GM18951 (cell line): ENCODE results near the gene RNF215.

Source experiments
- POLR2A ChIP-seq: IDR thresholded peaks from 4 replicates; pipeline ENCODE4 v1.6.1; 2011; ENCODE audit warnings: mild to moderate bottlenecking; ENCODE audit not compliant: insufficient read length, insufficient read depth; ENCODE audit errors: extremely low read depth
- in situ Hi-C: fragments of 300-500 bp; cut with MboI; formaldehyde crosslinking; loops from one replicate; pipeline ENCODE4 v1.12.0; 2022; ENCODE audit warnings: low sequenced_read_pairs, mixed read lengths, inconsistent platforms; ENCODE audit not compliant: unreplicated experiment

The RNF215 gene

DNA sequence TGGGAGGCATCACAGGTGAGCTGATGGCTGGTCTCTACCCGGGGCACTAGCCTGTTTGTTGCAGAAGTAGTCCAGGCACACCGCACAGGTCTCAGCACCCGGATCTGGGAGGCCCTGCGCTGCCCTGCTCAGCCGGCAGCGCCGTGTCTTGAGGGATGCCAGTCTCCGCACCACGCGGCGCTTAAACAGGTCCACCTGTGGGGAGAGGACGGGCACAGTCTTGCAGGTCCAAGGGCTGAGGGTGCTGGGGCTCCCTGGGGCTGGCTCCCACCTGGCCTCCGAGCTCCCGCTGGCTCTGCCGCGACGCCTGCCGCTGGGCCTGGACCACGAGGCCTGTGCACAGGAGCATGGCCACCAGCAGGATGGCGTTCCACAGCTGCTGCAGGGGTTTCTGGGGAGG, 7.2 kb downstream of the RNF215 start:
- no peak for TF ChIP-seq POLR2A
- in situ Hi-C loops, result loop anchor here (10.0 to 25.0 kb wide), 2 partner anchors 115 to 268 kb away; partner anchors contain the start of gene OSM

DNA sequence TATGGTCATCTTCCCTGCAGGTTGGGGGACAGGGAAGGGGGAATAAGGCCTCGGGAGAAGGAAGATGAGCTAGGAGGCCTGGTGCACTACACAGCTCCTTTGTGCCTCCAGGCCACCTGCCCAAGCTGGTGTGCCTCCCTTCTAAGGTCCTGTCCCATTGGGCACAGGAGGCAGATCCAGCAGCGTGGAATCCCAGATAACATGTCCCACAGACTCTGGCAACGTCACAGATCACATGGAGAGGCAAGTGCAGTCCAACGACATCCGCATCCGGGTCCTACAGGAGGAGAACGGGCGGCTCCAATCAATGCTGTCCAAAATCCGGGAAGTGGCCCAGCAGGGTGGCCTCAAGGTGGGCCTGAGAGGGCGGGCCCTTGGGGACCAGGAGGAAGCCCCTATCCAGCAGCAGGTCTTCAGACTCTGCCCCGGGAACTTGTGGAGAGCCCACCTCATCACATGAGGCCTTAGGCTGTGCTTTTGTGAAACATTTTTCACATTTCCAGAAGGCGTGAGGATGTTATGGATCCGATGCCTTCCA, 11.8 kb downstream of the RNF215 start:
- in situ Hi-C loops, result loop anchor here (25.0 kb wide), 1 partner anchor 263 kb away; no protein-coding TSS in a partner anchor

GRCh38 chr22:30373331-30374325, 13.6 kb downstream of the RNF215 start:
- in situ Hi-C loops, result no loop called here
- TF ChIP-seq POLR2A, result no peak

More for the DNA sequence above, 11.8 kb downstream of the RNF215 start:
- no peak for TF ChIP-seq POLR2A

- in situ Hi-C loops, result no loop called here
- TF ChIP-seq POLR2A, result no peak
Observed at GRCh38 chr22:30372915-30373314, 14.3 kb downstream of the RNF215 start.

- no peak for TF ChIP-seq POLR2A
- in situ Hi-C loops, result no loop called here
Observed at GRCh38 chr22:30371981-30372380, 15.2 kb downstream of the RNF215 start.

GRCh38 chr22:30371321-30371720, 15.9 kb downstream of the RNF215 start:
- in situ Hi-C loops, result no loop called here

GRCh38 chr22:30370641-30371230, 16.5 kb downstream of the RNF215 start:
- in situ Hi-C loops, result no loop called here
- no peak for TF ChIP-seq POLR2A

More at GRCh38 chr22:30371321-30371720, 15.9 kb downstream of the RNF215 start:
- no peak for TF ChIP-seq POLR2A

DNA sequence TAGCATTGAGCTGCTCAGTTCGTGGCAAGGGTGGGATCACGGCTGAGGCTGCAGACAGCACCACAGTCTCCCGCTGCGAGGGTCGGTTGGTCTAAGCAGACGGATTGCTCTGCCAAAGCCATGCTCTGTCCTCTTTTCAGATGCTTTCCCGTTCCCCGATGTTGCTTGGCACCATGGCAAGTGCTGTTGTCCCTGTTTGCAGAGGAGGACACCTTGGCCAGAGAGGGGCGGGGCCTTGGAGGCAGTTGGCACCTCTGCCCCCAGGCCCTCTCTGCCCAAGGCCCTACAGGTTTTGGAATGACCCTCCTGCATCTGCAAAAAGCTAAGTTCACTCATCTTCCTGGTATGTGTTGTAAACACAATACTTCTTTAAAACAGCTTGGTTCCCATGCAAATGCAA, 18.8 kb downstream of the RNF215 start:
- in situ Hi-C loops, result no loop called here
- no peak for TF ChIP-seq POLR2A

DNA sequence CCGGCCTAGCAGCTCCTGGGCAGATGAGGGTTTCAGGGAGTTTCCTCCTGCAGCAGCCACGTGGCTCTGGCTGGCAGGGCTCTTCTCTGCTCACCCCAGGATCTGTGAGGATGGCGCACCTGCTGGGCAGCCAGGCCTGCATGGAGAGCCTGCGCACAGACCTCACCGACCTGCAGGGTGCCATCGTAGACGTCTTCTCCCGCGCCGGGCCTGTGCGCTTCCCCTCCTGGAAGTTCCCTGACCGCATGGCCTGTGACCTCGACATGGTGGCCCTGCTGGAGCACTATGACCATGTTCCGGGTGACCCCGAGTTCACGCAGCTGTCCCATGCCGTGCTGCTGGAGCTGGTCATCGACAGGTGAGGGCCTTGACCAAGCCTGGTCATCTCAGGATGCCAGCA, 21.3 kb downstream of the RNF215 start:
- TF ChIP-seq POLR2A, result no peak
- in situ Hi-C loops, result no loop called here

DNA sequence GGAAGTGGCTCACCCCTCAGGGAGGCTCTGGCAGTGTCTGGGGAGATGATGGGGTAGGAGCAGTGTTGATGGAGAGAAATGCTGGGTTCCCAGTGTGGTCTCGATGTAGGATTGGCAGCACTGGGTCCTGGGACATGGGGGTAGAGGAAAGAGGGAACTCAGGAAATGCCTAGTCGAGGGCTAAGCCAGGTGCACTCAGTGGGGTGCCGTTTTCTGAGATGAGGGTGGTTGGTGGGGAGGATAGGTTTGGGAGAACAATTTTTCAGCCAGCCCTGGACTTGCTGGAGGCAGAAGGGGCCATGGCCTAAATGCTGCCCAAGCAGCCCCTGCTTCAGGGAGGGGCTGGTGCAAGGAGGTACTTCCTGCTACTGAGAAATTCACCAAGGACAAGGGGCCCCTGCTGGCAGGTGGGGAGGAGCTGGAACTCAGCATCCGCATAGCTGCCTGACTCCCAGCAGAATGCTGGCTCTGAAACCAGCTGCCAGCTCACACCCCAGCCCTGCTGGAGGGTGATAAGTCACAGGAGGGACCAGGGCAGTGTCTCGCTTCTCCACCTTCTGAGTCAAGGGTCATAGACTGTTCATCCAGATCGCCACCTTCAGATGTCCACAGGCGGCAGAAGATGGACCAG, 24.4 kb downstream of the RNF215 start:
- no peak for TF ChIP-seq POLR2A
- in situ Hi-C loops, result no loop called here

DNA sequence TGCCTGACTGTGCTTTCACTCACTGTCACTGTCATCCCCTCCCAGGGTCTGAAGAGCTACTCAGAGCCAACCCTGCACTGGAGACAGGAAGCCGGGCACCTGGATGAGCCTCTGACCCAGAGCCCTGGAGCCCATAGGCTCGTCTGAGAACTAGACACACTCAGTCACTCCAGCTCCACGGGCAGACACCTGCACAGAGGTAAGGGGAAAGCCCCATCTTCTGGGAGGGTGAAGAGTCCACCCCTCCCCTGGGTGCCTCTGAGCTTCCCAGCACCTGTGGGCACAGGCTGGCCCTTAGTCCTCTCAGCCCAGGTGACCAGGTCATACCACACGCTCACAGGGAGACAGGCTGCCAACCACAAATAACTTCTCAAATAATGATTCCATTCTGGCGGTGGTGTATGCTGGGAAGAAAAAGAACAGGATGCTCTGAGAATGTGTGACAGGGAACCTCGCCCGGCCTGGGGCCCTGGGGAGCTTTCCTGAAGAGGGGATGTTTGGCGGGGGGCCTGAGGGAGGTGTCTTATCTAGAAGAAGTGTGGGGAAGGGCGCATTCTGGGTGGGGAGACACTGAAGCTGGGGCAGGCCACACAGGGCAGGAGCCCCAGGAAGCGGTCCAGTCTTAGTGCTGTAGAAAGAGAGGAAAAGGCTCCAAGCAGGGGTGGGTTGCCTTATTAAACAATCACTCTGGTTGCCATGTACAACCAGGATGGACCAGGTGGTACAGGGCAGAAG, 25.1 kb downstream of the RNF215 start:
- in situ Hi-C loops, result no loop called here
- TF ChIP-seq POLR2A, result no peak

DNA sequence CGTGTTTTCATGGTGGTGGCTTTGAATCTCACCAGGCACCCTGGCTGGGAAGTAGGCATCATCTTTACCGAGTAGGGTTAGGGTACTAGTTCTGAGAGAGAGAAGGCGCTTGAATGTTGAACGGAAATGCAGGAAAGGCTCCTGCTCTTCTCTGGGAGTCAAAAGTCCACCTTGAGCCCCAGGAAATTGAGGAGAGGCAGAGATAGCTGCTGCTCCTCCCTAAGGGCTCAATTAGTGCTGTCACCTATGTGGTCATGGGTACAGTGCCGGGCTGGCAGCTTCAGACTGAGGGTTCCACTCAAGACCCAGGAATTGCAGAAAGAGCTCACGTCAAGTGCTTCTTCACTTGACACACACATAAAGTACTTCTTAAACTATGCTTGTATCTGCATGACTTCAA, 28.7 kb downstream of the RNF215 start:
- TF ChIP-seq POLR2A, result no peak
- in situ Hi-C loops, result no loop called here
